Right kidney (tissue), 1 donor: Measurements from ENCODE around the gene BDH1.
"Not testable (repeated sequence)": the region's sequence is repeated elsewhere in the genome, so short reads cannot be mapped to it uniquely, and the experiment has no call there.

ENCODE experiments used
- DNase-seq: peaks from one replicate; pipeline ENCODE4 v3.0.0-alpha.2; 2016

Gene BDH1

GRCh38 chr3:197484204-197484901, 71.4 kb downstream of the BDH1 start:
- DNase-seq, result no peak

DNA sequence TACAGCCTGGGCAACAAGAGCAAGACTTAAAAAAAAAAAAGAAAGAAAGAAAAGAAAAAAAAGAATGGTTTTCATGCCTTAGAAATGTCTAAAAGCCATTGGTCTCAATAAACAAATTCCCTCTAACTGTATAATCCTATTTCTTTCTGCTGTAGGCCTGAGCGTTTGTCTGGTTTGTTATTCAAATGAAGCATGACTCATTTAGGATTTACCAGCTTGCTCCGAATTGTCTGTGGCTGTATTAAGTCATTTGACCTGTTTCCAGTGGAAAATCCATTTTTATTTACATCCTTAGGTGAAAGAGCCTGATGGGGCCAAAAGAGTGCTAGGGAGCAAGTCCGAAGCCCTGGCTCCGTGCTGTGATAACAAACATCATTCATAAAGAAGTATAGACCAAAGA, 73.8 kb downstream of the BDH1 start:
- no peak for DNase-seq

GRCh38 chr3:197480320-197480719, 75.4 kb downstream of the BDH1 start:
- DNase-seq, result no peak

- DNase-seq, result no peak
Observed at GRCh38 chr3:197478746-197479668, 76.8 kb downstream of the BDH1 start.

GRCh38 chr3:197477816-197478215, 78.0 kb downstream of the BDH1 start:
- DNase-seq, result not testable (repeated sequence)

- DNase-seq, result no peak
Observed at GRCh38 chr3:197475997-197476525, 79.7 kb downstream of the BDH1 start.

GRCh38 chr3:197475514-197475913, 80.3 kb downstream of the BDH1 start:
- no peak for DNase-seq

- no peak for DNase-seq
Observed at GRCh38 chr3:197472151-197472550, 83.6 kb downstream of the BDH1 start.

DNA sequence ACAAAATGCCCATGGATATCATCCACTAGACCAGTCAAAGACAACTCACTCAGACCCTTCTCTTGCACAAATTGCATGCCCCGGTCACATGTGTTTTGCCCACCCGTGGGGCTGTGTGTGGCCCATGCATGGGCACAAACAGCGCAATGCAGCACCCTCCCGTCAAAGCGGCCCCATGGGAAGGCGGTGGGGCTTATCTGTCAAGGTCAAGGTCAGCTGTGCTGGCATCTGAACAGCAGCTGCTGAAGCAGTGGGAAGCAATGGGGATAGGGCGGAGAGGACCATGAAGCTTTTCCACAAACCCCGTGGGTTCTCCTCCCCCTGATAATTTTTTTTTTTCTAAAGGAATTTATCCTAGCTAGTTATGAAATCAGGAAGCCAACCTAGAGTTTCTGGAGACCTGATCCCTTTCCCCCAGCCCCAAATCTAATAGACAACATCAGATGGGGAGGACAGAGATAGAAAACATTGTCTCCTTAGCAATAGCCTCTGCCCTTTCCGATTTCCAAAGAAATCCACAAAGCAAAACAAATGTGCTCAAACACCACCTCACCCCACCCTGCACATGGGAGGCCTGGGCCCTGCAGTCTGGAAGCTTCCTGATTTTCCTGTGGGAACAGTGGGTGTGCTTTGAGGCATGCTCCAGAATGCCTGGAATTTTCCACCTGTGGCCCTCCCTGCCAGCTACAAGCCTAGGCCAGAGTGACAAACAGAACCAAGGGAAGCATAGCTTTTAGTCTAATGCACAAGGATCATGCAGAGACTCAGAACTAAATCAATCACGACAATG, 84.4 kb downstream of the BDH1 start:
- DNase-seq, result no peak

GRCh38 chr3:197468866-197469382, 86.8 kb downstream of the BDH1 start:
- no peak for DNase-seq

- DNase-seq, result no peak
Observed at GRCh38 chr3:197468167-197468566, 87.6 kb downstream of the BDH1 start.

GRCh38 chr3:197466586-197467399, 89.0 kb downstream of the BDH1 start:
- no peak for DNase-seq

DNA sequence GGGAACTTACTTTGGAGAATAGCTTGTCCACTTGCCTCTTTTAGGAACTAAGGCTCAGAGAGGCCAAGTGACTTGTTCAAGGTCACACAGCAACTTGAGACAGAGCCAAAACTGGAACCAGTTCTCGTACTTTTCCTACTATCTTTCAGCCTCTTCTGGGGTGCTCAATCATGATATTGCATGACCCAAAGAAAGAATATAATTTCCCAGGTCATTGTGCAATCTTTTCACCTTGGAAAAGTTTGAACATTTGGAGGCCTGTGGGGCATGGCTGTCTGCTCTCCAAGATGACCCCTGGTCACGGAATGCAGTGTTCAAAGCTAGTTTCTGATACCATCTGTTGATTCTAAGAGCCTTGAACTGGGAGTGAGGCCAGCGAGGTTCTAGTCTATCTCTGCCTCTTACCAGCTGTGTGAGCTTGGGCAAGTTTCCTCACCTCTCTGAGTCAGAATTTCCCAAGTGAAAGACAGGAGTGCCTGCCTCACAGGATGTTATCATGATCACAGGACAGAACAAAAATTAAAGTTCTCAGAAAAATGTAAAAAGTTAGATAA, 89.7 kb downstream of the BDH1 start:
- no peak for DNase-seq

GRCh38 chr3:197465197-197465995, 90.4 kb downstream of the BDH1 start:
- no peak for DNase-seq

DNA sequence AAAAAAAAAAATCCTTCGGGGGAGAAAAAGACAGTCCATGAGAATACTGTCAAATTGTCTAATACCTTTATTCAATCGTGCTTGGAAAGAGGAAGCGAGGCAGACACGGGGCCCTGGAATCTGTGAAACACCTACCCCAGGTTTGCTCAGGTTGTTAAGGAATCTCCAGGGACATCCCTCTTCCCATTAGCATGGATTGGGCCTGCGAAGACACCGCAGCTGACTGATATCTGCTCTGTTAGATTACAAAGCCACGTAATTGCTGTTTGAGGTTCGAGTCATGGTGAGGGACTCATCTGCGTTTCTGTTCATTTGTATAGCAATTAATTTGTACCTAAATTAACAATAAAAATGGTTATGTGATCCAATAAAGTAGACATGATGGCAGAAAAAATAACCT, 91.0 kb downstream of the BDH1 start:
- DNase-seq, result no peak

DNA sequence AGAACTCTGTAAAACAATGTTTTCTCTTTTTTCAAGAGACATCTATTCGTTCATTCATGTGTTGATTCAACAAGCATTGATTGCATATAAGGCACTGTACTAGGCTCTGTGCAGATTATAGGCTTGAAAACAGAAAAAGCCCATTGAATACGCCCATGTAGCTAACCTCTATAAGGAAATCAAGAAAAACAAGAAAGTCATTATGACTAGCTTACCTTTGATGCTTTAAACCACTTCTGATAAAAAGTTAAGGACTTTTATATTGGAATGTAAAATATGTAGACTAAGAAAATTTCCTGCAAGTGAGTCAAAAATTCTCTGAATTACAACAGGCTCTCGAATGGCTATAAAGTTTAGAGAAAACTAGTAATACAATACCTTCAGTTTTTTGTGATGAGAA, 92.5 kb downstream of the BDH1 start:
- no peak for DNase-seq

DNA sequence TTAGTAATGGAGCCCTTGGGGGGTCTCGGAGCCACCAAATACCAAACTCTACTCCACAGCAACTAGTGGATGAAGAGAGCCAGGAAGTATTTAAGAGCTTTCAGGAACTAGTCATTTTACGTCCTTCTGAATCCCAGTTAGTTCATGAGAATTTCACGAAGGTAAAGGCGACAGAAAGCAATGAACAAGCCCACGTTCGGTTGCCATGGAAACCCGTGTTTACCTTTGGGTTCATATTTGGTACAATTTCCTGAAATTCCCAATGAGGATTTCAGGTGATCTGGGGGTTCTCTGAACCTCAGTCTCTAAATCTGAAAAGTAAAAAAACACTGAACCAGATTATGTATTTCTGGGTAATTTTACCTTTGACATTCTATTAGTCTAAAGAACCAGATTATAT, 93.0 kb downstream of the BDH1 start:
- no peak for DNase-seq

DNA sequence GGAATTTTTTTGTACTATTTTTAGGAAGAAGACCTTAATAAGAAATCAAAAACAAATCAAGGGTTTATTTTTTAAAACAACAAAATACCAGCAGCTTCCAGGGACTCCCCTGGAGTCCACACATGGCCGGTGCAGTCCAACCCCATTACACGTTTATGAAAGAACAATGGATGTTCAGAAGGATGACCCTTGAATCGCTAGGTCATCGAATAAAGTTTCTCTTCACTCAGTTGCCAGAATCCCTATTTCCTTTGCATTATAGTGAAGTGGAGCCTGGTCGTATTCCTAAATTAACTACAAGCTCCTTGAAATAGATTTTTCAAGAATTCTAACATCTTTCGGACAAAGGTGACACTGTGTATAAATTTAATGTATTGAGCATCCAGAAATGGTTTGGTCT, 95.1 kb downstream of the BDH1 start:
- DNase-seq, result no peak

DNA sequence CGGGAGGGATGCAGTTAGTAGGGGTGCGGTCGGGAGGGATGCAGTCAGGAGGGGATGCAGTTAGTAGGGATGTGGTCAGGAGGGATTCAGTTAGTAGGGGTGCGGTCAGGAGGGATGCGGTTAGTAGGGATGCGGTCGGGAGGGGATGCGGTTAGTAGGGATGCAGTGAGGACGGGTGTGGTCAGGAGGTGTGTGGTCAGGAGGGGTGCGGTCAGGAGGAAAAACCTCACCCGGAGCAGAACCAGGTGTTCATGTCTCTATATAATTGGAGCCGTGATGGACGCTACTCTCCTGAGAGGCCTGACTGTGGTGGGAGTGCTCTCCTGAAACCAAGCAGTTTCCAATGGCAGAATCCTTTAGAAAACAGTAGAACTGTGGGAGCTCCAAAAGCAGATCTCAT, 95.8 kb downstream of the BDH1 start:
- no peak for DNase-seq
